Measurements from ENCODE around the gene ACE2. TPM values are rescaled to one million over a fixed set of nuclear protein-coding genes. Genes with fewer than 3 reads are reported as not detected.

ACE2 gene
- polyA plus RNA-seq, 5 donors, result 0.57 to 1.2 (median 0.69) TPM

DNA sequence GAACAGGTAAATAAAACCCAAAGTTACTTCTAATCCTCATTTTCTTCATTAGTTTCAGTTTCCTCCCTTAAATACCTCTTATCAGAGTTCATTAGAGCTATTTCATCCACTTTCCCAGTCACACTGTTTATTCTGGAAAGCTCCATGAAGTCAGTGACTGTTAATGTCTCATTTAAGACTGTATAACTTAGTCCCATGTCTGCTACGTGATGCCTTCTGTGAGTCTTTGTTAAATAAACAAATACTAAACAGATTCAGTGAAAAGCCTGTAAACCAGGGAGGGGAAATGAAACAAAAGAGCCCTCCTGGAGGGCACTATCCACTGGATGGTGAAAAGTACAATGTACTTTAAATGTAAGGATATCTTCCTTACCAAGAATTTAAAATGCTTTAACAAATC, 24.7 kb downstream of the ACE2 start:
- DNase-seq, result no peak

DNA sequence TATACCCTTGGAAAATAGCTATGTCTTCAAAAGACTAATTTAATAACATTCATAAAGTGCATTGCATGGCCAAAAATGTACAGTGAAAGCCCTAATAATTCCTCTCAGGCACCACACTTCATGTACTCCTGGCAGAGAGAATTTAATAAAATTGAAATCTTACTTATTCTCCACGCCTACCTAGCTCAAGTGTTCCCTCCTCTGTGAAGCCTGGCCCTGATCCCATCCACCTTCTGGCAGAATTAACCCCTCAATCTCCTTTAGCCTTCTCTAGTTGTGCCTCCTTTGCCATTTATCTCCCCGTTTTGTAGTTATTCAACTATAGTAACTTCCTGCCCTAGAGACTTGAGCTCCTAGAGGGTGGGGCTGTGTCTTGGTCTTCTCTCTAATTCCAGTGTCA, 26.7 kb downstream of the ACE2 start:
- DNase-seq, result no peak

DNA sequence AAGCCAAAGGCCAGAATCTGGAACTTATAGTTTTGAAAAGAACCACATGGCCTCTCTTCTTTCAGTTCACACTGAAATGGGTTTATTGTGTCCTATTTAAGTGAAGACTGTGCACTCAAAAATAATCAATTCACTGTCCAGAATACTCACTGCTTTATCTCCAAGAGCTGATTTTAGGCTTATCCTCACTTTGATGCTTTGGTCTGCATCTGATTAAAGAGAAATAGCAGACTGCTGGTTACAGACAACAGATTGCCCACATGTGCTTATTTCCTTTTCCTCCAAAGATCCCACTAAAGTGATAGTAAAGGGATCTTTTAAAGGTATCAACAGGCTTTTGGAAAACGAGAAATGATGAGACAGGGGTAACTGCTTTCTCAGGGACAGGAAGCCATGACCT, 30.6 kb downstream of the ACE2 start:
- no peak for DNase-seq

DNA sequence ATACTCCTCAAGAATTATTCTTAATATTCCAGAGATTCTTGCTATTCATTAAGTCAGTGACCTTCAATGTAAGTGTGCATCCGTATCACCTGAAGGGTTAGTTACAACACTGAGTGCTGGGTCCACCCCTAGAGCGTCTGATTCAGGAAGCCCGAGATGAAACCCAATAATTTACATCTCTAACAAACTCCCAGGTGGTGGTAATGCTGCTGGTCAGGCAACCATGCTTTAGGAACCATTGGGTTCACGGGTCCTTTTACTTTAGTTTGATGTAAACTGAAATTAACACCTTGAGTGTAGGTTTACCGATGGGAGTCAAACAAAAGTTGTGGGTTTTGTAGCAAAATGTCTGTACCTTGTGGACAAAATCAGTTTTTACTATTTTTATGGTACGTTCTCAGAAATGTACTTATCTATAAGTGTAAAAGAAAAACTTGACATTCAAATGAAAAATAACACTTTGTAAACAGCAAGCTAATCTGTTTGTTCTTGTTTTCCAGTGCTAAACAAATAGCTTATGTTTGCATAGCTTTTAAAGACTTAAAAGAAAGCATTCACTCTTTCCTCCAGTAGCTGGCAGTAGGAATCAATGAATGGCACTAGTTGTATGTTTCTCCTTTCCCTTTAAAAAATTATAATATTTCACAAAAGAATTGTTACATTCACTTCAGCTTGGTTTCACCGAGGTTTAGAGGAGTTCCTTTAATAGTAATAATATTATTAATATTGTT, 32.7 kb downstream of the ACE2 start:
- no peak for DNase-seq

DNA sequence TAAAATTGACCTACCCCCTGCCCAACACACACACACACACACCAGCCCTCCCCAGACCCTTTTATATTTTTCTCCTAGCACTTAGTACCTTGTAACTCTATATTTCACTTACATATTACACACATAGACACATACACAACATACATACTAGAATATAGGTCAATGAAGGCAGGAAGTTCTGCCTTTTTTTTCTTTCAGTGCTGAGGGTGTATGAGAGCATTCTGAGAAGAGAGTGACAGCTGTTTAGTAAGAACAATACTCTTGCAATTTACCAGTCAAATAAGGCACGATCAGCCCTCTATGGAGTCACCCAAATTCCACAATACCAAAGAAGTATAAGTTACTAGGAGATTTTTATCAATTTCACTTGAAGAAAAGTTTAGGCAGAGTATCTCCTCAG, 33.5 kb downstream of the ACE2 start:
- DNase-seq, result no peak

DNA sequence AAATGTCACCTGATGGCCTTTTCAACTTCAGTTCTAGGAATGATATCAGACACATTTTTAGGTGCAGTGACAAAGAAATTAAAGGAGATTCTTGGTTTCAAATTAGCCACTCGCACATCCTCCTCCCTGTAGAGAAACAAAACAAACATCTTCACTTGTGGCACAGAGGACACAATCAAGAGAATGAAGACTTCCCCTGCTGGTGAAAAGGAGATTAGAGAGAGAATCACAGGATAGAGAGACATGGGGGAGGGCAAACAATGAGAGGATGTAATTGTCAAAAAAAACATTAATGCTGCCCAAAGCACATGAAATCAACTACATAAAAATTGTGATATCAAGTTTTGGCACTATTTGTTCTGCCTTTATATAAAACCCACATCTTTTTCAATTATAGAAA, 34.5 kb downstream of the ACE2 start:
- DNase-seq, result no peak

DNA sequence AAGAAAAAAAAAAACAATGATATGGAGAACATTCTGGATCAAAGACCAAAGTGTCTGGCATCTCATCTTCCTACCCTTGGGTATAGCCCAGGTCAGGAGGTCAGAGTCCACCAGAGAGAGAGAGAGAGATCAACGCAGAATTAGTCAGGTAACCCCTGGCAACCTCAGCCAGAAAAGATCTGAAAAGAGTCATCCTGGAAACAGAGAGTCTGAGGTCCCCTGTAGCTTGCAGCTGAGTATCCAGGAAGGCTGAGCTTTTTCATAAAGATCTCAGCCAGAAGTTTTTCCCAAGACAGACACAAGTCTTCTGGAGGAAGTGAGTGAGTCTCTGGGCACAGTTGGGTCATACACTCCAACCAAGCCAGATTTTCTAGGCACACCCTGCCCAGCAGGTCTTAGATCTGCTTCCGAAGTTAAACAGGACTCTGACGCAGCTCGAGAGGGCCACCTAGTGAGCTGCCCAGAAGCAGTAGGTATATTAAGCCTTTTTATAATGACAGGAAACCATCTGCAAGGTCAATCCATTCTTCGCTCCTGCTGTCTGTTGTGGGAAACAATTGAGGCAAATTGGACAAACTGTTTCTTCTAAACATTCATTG, 35.7 kb downstream of the ACE2 start:
- DNase-seq, result peak; percentile 32 to 46

DNA sequence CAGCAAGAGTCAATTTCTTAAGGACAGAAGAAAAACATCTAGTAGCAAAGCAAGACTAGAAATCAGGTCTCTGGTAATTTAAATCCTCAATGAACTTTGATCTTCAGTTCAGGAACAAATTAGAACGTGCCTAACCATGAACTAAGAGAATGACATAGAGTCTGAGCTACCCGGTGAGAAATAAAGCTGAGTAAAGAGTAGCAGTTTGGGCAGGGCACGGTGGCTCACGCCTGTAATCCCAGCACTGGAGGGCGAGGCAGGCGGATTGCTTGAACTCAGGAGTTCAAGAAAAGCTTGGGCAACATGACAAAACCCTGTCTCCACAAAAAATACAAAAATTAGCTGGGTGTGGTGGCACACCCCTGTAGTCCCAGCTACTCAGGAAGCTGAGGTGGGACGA, 37.7 kb downstream of the ACE2 start:
- DNase-seq, result no peak

DNA sequence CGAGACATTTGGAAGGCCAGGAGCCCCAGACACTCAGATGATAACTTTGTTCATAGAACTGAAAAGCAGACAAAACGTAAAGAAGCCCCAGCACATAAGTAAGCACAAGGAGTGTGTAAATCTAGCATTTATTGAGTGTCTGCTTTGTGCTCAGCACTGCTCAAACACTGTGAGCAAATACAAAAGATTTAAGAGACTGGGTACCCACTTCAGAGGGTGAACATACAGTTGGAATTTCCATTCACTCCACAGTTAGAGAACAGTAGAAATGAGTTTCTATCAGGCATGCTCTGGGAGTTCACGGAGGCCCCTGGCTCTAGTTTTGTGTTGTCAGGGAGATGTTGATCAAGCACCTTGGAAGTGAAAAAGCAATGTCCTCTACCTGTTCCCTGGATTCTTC, 39.8 kb downstream of the ACE2 start:
- DNase-seq, result no peak

DNA sequence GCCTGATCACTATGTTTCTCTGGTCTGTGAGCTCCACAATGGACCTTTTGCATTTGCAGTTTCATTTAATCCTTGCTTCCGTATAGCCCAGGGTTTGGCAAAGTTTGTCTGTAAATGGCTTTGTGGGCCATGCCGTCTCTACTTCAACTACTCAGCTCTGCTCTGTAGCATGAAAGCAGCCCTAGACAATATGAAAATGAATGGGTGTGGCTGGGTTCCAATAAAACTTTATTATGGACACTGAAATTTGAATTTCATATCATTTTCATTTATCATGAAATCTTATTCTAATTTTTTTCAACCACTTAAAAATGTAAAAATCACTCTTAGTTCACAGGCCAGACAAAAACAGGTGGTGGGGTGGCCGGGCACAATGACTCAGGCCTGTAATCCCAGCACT, 41.5 kb downstream of the ACE2 start:
- no peak for DNase-seq

DNA sequence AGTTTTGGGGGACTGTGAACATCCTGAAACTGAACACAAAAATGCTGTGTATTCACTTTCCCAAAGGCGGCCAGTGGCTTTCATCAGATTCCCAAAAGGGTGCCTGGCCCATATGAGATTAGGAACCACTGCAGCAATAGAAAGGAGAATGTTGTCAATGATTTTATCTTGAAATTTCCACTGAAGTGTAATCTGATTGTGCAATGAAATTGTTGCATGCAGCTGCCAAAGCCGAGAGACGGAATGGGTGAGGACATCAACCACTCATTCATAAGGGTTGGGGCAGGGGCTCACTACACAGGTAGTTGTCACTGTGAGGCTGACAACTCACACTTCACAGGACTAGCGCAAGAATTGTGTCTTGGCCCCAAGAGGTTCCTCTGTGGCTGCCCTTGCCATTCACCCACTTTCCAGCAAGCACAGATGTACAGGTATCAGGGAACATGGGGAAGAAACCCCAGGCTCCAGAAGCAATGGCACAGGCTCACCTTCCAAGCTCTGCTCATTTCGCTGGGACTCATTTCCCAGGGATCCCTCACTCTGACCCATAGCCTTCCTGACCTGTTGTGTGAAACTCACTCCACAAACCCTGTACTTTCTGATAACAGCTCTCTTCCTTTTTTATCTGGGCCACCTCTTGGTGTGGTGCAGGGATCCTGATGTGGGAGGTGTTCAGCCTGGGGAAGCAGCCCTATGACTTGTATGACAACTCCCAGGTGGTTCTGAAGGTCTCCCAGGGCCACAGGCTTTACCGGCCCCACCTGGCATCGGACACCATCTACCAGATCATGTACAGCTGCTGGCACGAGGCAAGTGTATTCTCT, 51.4 kb downstream of the ACE2 start:
- no peak for DNase-seq

DNA sequence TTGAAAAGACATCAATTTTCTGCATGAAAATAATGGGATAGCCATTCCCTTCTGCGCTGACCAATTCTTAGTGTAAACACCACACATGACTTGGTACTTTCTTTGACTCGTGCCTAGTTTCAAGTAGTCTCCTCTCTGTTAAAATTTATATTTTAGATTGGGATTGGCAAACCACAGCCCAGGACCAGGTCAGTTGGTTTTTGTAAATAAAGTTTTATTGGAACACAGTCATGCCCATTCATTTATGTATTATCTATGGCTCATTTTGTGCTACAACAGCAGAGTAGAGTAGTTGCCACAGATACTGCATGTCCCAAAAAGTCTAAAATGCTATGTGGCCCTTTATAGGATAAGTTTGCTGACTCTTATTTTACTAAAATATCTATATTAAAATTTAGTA, 53.4 kb downstream of the ACE2 start:
- no peak for DNase-seq

DNA sequence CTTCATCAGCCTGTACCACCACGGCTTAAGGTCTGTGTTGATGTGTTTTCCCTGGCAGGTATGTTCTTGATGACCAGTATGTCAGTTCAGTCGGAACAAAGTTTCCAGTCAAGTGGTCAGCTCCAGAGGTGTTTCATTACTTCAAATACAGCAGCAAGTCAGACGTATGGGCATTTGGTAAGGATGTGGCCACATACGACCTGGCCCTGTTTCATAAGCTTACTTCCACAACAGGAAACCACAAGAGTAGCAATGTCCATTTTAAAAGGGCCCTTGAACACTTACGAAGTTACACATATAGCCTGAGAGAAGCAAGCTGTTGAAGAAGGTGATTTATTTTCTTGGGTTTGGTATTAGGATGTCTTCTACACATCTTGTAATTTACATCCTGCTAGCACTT, 54.0 kb downstream of the ACE2 start:
- DNase-seq, result no peak

DNA sequence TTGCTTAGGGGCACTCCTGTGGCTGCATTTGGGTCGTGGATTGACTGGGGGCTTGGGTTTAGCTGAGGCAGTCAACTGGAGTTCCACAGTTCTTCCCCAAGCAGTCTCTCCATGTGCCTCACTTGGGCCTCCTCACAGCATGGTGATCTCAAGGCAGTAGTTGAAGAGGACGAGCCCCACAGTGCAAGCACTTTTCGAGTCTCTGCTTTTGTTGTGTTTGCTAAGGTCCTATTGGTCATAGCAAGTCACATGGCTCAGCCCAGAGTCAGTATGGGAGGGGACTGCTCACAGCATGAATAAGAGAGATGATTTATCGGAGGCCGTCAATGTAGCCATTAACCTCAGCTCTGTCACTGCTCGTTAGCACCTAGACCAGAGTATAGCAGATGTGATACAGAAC, 70.4 kb downstream of the ACE2 start:
- no peak for DNase-seq

DNA sequence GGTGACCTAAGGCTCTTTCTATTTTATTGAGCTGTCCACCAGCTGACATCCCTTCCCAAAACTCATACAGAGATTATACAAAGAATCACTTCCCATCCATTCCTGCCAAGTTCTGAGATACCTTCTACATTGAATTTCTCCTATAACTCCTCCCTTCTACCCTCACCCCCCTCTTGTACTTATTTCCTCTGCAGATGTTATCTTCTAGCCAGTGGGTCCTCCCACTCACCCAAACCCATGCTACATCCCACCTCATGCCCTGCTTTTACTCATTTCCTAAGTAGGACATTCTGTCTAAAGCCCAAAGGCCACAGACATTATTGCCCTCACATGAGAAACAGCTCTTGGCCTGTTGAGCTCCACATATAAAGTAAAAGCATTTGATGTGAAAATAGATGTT, 71.6 kb downstream of the ACE2 start:
- no peak for DNase-seq

DNA sequence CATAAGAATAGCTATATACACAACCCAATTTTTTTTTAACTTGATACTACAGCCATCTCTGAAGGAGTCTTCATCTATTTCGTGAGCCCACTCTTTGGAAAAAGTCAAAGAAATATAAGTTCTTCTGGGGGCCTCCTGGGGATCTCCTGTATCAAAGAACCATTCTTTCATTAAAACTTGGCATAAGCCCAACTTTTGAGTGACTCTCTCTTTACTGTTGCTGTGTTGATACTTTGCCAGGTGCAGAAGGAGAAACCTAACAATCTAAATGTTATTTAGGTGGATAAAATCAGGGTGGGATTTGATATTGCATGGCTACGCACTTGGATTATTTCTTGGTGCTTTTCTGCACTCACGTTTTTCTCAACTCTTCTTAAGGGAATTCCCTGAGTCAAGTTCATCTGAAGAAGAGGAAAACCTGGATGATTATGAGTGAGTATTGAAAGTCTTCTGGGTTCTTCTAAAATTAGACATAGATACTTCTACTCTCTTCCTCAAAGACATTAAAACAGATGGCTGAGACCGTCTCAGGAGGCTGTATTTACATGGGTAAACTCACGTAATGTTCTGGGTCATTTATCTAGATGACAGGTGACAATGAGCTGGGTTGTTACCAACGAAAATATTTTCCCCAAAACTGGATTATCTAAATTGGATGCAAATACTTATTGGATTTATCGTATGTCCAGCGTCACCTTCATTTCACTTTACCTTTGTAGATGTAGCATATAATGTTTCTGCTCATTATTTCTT, 74.9 kb downstream of the ACE2 start:
- DNase-seq, result no peak

DNA sequence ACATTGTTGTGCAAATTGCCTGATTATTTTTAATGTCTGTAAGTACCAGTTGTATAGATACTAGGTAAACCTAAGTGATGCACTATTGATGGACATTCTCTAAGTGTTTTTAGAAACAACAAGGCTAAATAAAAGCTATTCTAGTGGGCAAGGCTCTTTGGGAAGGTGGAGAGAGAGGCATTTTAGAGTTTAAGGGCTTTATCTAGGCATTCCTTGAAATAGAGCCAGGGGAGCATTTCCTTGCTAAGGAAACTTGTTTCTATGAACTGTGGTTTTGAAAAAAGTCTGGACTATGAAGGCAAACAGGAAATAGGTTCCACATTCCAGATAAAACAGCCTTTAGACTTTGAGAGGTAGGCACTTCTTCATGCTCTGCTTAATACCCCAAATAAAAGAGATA, 76.3 kb downstream of the ACE2 start:
- peak; percentile 28 to 34 for DNase-seq

DNA sequence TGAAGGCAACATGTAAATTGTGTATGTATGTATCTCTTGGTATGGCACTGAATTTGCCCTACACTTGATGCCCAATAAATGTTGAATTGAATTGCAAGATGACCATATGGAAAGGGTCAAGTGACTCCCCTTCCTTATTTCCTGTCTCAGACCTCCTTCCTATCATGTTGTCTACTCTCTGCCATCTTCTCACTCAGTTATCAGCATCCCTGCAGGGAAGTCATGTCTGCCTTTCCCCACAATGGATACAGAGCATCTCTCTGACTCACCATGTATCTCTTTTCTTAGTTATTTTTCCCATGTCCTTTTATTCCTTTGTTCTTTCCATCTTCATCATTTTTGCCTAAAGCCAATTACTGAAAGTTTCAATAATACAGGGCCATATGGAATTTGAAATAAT, 77.7 kb downstream of the ACE2 start:
- no peak for DNase-seq

DNA sequence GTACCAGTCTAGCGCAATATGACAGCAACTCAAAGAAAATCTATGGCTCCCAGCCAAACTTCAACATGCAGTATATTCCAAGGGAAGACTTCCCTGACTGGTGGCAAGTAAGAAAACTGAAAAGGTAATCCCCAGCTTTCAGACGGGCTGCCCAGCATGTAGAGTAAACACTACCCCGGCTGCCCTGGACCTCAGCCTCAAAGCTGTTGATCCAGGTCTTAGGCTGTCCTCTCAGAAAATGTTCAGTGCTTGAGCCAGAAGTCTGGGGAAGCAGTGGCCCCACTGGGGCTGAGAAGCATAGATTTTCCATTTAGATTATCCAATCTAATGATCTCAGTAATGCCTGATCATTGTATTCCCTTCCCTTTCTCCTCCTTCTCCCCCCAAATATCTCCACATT, 78.3 kb downstream of the ACE2 start:
- no peak for DNase-seq

DNA sequence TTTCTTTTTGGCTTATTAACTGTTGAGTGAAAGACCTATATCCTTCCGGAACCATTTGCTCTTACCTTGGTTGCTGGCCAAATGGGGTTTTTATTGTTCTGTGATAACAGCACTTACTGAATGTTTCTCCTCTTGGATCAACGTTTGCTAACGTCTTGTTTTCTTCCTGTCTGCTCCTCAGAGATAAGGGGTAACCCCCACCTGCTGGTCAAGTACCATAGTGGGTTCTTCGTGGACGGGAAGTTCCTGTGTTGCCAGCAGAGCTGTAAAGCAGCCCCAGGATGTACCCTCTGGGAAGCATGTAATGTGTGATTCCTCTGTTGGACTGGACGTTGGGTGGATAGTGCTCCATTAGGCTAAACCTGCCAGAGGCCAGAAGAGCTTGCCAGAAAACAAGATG, 84.8 kb downstream of the ACE2 start:
- no peak for DNase-seq

DNA sequence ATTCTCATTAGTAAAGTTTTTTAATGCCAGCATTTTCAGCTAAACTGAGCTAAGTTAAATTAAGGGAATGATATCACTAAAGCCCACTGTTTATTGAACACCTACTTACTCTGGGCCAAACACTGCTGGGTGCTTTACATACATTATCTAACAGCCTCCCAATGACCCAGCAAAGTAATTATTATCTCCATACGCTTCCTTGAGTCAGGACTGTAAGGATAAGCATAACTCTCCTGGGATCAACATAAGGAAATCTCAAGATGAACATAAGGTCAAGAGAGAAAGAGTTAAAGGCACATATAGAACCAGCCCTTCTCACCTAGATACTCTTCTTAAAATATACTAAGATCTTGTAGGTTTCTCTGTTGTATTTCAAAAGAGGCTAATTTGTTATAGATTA, 86.5 kb downstream of the ACE2 start:
- DNase-seq, result no peak

DNA sequence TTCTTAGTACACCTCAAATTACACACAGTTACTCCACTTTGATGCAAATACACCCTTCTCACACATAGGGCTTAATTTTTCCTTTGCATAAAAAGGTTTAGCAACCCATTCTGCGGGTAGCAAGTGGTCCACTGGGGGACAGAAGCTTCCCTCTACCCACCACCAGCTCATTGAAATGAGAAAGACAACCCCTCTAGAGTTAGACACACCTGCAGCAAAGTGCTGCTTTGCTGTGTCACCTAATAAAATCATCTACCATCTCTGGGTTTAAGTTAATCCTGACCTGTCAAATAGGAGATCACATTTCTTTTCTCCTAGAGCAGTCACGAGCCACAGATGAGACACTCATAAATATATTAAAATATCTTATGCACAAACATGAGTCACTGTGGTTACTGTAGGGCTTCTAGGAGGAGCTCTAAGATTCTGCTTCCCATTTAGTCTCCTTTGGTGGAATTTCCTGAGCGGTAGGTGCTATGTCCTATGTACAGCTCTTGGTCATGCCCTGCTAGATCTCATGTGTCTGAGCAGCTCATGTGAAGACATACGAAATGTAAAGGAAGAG, 88.3 kb downstream of the ACE2 start:
- no peak for DNase-seq
